Smooth muscle cell (in vitro differentiated cells): ENCODE results near the gene EGR1. TPM values are rescaled to one million over a fixed set of nuclear protein-coding genes. Genes with fewer than 3 reads are reported as not detected.
A peak's percentile ranks its signal among the peaks of the same experiment; 100 is the strongest.

Source experiments
- DNase-seq: peaks from one replicate; lab custom pipeline; 2025; ENCODE audit not compliant: unreplicated experiment; lab: John Stamatoyannopoulos, UW
- H2AFZ ChIP-seq: fragments of 200-600 bp; sonication (generic); 2 replicates; pipeline ENCODE4 v1.6.0; 2016; ENCODE audit warnings: antibody characterized with exemption, low read depth, mild to moderate bottlenecking
- H3F3A ChIP-seq: fragments of 200-600 bp; sonication (generic); 2 replicates; pipeline ENCODE4 v1.6.0; 2017; ENCODE audit warnings: antibody characterized with exemption, low read depth
- H3K27ac ChIP-seq: fragments of 200-600 bp; sonication (generic); 2 replicates; pipeline ENCODE4 v1.5.1; 2016; ENCODE audit warnings: low read depth, mild to moderate bottlenecking
- H3K27me3 ChIP-seq: fragments of 200-600 bp; sonication (generic); 2 replicates; pipeline ENCODE4 v1.6.1; 2016; ENCODE audit warnings: low read depth, mild to moderate bottlenecking
- H3K36me3 ChIP-seq: fragments of 200-600 bp; sonication (generic); 2 replicates; pipeline ENCODE4 v1.5.1; 2016; ENCODE audit warnings: low read depth
- H3K4me1 ChIP-seq: fragments of 200-600 bp; sonication (generic); 2 replicates; pipeline ENCODE4 v1.5.1; 2016; ENCODE audit warnings: low read depth
- H3K4me2 ChIP-seq: fragments of 200-600 bp; sonication (generic); 2 replicates; pipeline ENCODE4 v1.6.0; 2016; ENCODE audit warnings: mild to moderate bottlenecking
- H3K4me3 ChIP-seq: fragments of 200-600 bp; sonication (generic); 2 replicates; pipeline ENCODE4 v1.5.1; 2016; ENCODE audit warnings: mild to moderate bottlenecking
- H3K79me2 ChIP-seq: fragments of 200-600 bp; sonication (generic); 2 replicates; pipeline ENCODE4 v1.6.0; 2016; ENCODE audit warnings: low read depth, mild to moderate bottlenecking
- H3K9ac ChIP-seq: fragments of 200-600 bp; sonication (generic); 2 replicates; pipeline ENCODE4 v1.6.0; 2016; ENCODE audit warnings: low read depth
- H3K9me3 ChIP-seq: fragments of 200-600 bp; sonication (generic); replicated peaks from 2 replicates; pipeline ENCODE4 v1.5.1; 2016; ENCODE audit warnings: low read depth
- H4K20me1 ChIP-seq: fragments of 200-600 bp; sonication (generic); 2 replicates; pipeline ENCODE4 v1.6.0; 2016; ENCODE audit warnings: low read depth
- WGBS: methylation state at CpG from one replicate; pipeline ENCODE4 v1.1.7; 2016; ENCODE audit warnings: low lambda C conversion rate; 5-methylcytosine and 5-hydroxymethylcytosine counted together
- polyA plus RNA-seq: library from polyadenylated mRNA; unstranded; fragments of >200 nt; fragmentation: Nextera tagmentation; extraction: Ambion mirVana; gene quantifications from 2 replicates; pipeline ENCODE4 v1.2.1, GENCODE V29; 2016
- total RNA-seq: library from RNA; depleted of rRNA; stranded (reverse); fragments of >200 nt; gene quantifications from 2 replicates; pipeline ENCODE4 v1.2.3, GENCODE V29; 2014
- TF ChIP-seq, protein P1 (sequence below): fragments of 200-600 bp; sonication (generic); IDR thresholded peaks from 2 replicates; pipeline ENCODE4 v1.5.1; 2017; ENCODE audit warnings: borderline replicate concordance, mild to moderate bottlenecking, antibody characterized with exemption; ENCODE audit not compliant: insufficient read depth, poor library complexity, severe bottlenecking

Gene EGR1
- total RNA-seq (205 and 250 TPM in 2 replicates), polyA plus RNA-seq (851 and 1,110 TPM in 2 replicates)

DNA sequence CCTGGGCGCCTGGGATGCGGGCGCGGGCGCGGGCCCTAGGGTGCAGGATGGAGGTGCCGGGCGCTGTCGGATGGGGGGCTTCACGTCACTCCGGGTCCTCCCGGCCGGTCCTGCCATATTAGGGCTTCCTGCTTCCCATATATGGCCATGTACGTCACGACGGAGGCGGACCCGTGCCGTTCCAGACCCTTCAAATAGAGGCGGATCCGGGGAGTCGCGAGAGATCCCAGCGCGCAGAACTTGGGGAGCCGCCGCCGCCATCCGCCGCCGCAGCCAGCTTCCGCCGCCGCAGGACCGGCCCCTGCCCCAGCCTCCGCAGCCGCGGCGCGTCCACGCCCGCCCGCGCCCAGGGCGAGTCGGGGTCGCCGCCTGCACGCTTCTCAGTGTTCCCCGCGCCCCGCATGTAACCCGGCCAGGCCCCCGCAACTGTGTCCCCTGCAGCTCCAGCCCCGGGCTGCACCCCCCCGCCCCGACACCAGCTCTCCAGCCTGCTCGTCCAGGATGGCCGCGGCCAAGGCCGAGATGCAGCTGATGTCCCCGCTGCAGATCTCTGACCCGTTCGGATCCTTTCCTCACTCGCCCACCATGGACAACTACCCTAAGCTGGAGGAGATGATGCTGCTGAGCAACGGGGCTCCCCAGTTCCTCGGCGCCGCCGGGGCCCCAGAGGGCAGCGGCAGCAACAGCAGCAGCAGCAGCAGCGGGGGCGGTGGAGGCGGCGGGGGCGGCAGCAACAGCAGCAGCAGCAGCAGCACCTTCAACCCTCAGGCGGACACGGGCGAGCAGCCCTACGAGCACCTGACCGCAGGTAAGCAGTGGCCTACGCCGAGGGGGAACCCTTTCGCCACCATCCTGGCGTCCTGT, at the start of gene EGR1:
EGR1 (plus strand) TSS at position 219 of the 864 bp plus-strand sequence; CDS start at position 502, 283 bp downstream.
- WGBS = 1% methylated on average over 70 of the region's 85 CpGs
- TF ChIP-seq, protein P1, sequence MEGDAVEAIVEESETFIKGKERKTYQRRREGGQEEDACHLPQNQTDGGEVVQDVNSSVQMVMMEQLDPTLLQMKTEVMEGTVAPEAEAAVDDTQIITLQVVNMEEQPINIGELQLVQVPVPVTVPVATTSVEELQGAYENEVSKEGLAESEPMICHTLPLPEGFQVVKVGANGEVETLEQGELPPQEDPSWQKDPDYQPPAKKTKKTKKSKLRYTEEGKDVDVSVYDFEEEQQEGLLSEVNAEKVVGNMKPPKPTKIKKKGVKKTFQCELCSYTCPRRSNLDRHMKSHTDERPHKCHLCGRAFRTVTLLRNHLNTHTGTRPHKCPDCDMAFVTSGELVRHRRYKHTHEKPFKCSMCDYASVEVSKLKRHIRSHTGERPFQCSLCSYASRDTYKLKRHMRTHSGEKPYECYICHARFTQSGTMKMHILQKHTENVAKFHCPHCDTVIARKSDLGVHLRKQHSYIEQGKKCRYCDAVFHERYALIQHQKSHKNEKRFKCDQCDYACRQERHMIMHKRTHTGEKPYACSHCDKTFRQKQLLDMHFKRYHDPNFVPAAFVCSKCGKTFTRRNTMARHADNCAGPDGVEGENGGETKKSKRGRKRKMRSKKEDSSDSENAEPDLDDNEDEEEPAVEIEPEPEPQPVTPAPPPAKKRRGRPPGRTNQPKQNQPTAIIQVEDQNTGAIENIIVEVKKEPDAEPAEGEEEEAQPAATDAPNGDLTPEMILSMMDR = no peak
- peak within 1 kb of the TSS; percentile 96 for H3K27ac ChIP-seq
- H3K27me3 ChIP-seq = no peaks in the 10 kb centered on the region
- peak within 1 kb of the TSS; percentile 79 for H3K4me3 ChIP-seq
- H3K79me2 ChIP-seq = peaks cover 9% of the 10 kb centered on the region
- peaks cover 7% of the 10 kb centered on the region for H3K4me1 ChIP-seq
- peak; percentile 99 for DNase-seq
- no peak within 1 kb of the TSS for H2AFZ ChIP-seq
- peak within 1 kb of the TSS; percentile 88 for H3K9ac ChIP-seq
- H3F3A ChIP-seq = peaks cover 30% of the 10 kb centered on the region
- peaks cover 4% of the 10 kb centered on the region for H3K36me3 ChIP-seq
- peaks cover 45% of the 10 kb centered on the region for H4K20me1 ChIP-seq
- no peaks in the 10 kb centered on the region for H3K9me3 ChIP-seq
- peak within 1 kb of the TSS; percentile 92 for H3K4me2 ChIP-seq

GRCh38 chr5:138418444-138418843, 46.8 kb upstream of the EGR1 start:
- no peak overlapping the region for H2AFZ ChIP-seq
- 88% methylated on average over 2 of the region's 2 CpGs for WGBS
- H3K4me2 ChIP-seq = no peak overlapping the region
- H3K27ac ChIP-seq = no peak overlapping the region
- H4K20me1 ChIP-seq = no peaks in the 10 kb centered on the region
- no peaks in the 10 kb centered on the region for H3K27me3 ChIP-seq
- no peak for DNase-seq
- no peak overlapping the region for H3K9ac ChIP-seq
- no peaks in the 10 kb centered on the region for H3K9me3 ChIP-seq
- peaks cover 39% of the 10 kb centered on the region for H3K36me3 ChIP-seq
- H3K4me1 ChIP-seq = no peaks in the 10 kb centered on the region
- no peaks in the 10 kb centered on the region for H3F3A ChIP-seq
- TF ChIP-seq, protein P1 = no peak
- no peaks in the 10 kb centered on the region for H3K79me2 ChIP-seq
- no peak overlapping the region for H3K4me3 ChIP-seq

- Histone ChIP-seq H3K4me2 (no peak overlapping the region), H3K4me3 (no peak overlapping the region), H3K79me2 (no peaks in the 10 kb centered on the region), H3K27me3 (no peaks in the 10 kb centered on the region), H3K9me3 (no peaks in the 10 kb centered on the region), H3K27ac (no peak overlapping the region), H3K4me1 (no peaks in the 10 kb centered on the region), H3F3A (no peaks in the 10 kb centered on the region), H4K20me1 (no peaks in the 10 kb centered on the region), H3K9ac (no peak overlapping the region), H2AFZ (no peak overlapping the region), H3K36me3 (peaks cover 40% of the 10 kb centered on the region)
- DNase-seq = no peak
- WGBS = 100% methylated on average over 1 of the region's 1 CpG
- TF ChIP-seq, protein P1 = no peak
These were observed 40.2 kb upstream of the EGR1 start for GRCh38 chr5:138425079-138425478.
